ENCODE measurements around the gene UPP1.

DNA sequence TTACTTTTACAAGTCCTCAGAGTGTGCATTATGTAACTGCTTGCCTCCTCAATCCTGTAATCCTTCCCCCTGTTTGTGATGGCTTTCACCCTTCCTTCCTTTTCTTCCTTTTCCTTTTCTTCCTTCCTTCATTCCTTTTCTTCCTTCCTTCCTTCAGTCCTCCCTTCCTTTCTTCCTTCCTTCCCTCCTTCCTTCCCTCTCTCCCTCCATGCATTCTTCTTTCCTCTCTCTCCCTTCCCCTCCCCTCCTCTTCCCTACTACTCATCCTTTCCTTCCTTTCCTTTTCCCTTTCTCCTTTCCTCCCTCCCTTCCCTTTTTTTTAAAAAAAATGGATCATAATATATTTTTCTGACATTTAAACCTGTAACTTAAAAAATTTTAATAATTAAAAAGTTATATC, 60.0 kb downstream of the UPP1 start:
- TF ChIP-seq, protein P1, sequence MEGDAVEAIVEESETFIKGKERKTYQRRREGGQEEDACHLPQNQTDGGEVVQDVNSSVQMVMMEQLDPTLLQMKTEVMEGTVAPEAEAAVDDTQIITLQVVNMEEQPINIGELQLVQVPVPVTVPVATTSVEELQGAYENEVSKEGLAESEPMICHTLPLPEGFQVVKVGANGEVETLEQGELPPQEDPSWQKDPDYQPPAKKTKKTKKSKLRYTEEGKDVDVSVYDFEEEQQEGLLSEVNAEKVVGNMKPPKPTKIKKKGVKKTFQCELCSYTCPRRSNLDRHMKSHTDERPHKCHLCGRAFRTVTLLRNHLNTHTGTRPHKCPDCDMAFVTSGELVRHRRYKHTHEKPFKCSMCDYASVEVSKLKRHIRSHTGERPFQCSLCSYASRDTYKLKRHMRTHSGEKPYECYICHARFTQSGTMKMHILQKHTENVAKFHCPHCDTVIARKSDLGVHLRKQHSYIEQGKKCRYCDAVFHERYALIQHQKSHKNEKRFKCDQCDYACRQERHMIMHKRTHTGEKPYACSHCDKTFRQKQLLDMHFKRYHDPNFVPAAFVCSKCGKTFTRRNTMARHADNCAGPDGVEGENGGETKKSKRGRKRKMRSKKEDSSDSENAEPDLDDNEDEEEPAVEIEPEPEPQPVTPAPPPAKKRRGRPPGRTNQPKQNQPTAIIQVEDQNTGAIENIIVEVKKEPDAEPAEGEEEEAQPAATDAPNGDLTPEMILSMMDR (IDR thresholded peaks at IDR 0.05; ENCODE audit: low read length), result no peak
- no peak for TF ChIP-seq EZH2 (IDR thresholded peaks at IDR 0.05; ENCODE audit: borderline replicate concordance, low read length)

Data from OCI-LY1 (cell line).